Thoracic aorta (tissue), 2 donors: ENCODE results near the gene ARL14EP. TPM values are rescaled to one million over a fixed set of nuclear protein-coding genes. Genes with fewer than 3 reads are reported as not detected.

Experiments
- ATAC-seq: fragments of 150-250 bp; one replicate; pipeline ENCODE4 v1.8.0; 2017; ENCODE audit warnings: low read depth; ENCODE audit not compliant: insufficient number of reproducible peaks, low FRiP score
- DNase-seq: peaks from one replicate; pipeline ENCODE4 v3.0.0-alpha.2; 2020; ENCODE audit warnings: low spot score
- H3K27ac ChIP-seq, 2 donors: fragments of 200-600 bp; sonication (generic); 1 replicate in 1 of 2; 2 replicates in 1 of 2; pipeline ENCODE4 v1.5.1; 2016; ENCODE audit warnings: mild to moderate bottlenecking in 2 of 2, moderate library complexity in 2 of 2
- H3K27me3 ChIP-seq: fragments of 200-600 bp; sonication (generic); replicated peaks from 2 replicates; pipeline ENCODE4 v1.6.0; 2016; ENCODE audit warnings: mild to moderate bottlenecking; ENCODE audit not compliant: insufficient read depth
- H3K36me3 ChIP-seq: fragments of 200-600 bp; sonication (generic); one replicate; pipeline ENCODE4 v1.5.1; 2016
- H3K4me1 ChIP-seq, 2 donors: fragments of 200-600 bp; sonication (generic); 1 replicate in 1 of 2; 2 replicates in 1 of 2; pipeline versions ENCODE4 v1.5.1 to v1.6.0; 2016; ENCODE audit warnings: low read depth in 2 of 2, mild to moderate bottlenecking in 1 of 2; ENCODE audit not compliant: control insufficient read depth in 1 of 2
- H3K4me3 ChIP-seq: fragments of 200-600 bp; sonication (generic); 2 replicates; pipeline ENCODE4 v1.5.1; 2016; ENCODE audit warnings: mild to moderate bottlenecking
- H3K9me3 ChIP-seq: fragments of 200-600 bp; sonication (generic); 2 replicates; pipeline ENCODE4 v1.5.1; 2016
- total RNA-seq, 2 donors: library from RNA; depleted of rRNA; stranded (reverse); fragments of >200 nt; gene quantifications; one replicate each; pipeline versions ENCODE4 v1.1.0 to v1.2.3, GENCODE V29; 2016
- TF ChIP-seq, protein P1 (sequence below): fragments of 200-600 bp; sonication (generic); IDR thresholded peaks from one replicate; pipeline ENCODE4 v1.5.1; 2019; ENCODE audit warnings: antibody characterized with exemption

ARL14EP gene
- total RNA-seq, 2 donors from 2014 or later, result 16.7 to 24.6 TPM

GRCh38 chr11:30326114-30326778, 3.3 kb downstream of the ARL14EP start:
- H3K27me3 ChIP-seq, result no peaks in the 10 kb centered on the region
- H3K4me1 ChIP-seq, result peaks cover 10 to 41% of the 10 kb centered on the region in 2 donors
- no peaks in the 10 kb centered on the region for H3K9me3 ChIP-seq
- no peak overlapping the region for H3K27ac ChIP-seq
- H3K4me3 ChIP-seq, result no peak overlapping the region
- ATAC-seq (no peak), DNase-seq (no peak)
- H3K36me3 ChIP-seq, result no peaks in the 10 kb centered on the region
- TF ChIP-seq, protein P1, sequence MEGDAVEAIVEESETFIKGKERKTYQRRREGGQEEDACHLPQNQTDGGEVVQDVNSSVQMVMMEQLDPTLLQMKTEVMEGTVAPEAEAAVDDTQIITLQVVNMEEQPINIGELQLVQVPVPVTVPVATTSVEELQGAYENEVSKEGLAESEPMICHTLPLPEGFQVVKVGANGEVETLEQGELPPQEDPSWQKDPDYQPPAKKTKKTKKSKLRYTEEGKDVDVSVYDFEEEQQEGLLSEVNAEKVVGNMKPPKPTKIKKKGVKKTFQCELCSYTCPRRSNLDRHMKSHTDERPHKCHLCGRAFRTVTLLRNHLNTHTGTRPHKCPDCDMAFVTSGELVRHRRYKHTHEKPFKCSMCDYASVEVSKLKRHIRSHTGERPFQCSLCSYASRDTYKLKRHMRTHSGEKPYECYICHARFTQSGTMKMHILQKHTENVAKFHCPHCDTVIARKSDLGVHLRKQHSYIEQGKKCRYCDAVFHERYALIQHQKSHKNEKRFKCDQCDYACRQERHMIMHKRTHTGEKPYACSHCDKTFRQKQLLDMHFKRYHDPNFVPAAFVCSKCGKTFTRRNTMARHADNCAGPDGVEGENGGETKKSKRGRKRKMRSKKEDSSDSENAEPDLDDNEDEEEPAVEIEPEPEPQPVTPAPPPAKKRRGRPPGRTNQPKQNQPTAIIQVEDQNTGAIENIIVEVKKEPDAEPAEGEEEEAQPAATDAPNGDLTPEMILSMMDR, result no peak

DNA sequence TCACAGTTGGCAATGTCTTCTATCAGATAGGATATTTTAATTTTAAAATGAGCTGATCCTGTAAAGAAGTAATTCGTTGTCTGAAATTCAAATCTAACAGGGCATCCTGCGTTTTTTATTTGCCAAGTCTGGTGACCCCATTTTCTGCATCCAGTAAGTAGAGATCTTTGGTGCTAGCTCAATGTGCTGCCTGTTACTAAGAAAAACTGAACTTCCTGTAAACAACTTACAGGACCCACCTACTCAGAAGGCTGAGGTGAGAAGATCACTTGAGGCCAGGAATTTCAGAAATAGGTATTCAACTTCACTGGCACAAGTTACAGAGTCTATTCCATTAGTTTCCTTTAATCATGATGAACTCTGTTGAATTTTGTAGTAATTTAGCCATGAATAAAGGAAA, 4.0 kb downstream of the ARL14EP start:
- no peak overlapping the region for H3K27ac ChIP-seq
- TF ChIP-seq, protein P1, result no peak
- no peak overlapping the region for H3K4me3 ChIP-seq

DNA sequence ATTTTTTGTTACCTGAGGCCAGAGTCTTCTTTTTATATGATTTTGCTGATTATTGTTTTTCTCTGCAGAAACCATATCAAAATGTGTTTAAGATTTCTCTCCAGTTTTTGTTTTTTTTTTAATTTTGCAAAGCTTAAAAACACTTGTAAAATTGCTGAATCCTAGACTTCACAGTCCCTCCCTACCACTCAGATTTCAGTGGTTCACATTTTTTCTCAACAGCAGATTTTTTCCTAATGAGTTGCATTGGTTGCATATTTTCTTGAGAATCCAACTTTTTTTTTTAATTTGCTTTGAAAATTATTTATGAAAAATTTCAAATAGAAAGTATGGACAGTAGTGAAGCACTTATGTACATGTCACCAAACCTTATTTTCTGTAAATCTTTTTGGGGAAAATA, 5.8 kb downstream of the ARL14EP start:
- ATAC-seq (no peak), DNase-seq (no peak)
- H3K9me3 ChIP-seq, result no peaks in the 10 kb centered on the region
- no peak overlapping the region for H3K27ac ChIP-seq
- peaks cover 10 to 35% of the 10 kb centered on the region in 2 donors for H3K4me1 ChIP-seq
- no peaks in the 10 kb centered on the region for H3K36me3 ChIP-seq
- H3K27me3 ChIP-seq, result no peaks in the 10 kb centered on the region
- H3K4me3 ChIP-seq, result no peak overlapping the region
- TF ChIP-seq, protein P1, result no peak

More for the DNA sequence above, 4.0 kb downstream of the ARL14EP start:
- Histone ChIP-seq H3K4me1 (peaks cover 10 to 41% of the 10 kb centered on the region in 2 donors), H3K27me3 (no peaks in the 10 kb centered on the region), H3K36me3 (no peaks in the 10 kb centered on the region), H3K9me3 (no peaks in the 10 kb centered on the region)
- DNase-seq, result no peak
- ATAC-seq, result no peak

DNA sequence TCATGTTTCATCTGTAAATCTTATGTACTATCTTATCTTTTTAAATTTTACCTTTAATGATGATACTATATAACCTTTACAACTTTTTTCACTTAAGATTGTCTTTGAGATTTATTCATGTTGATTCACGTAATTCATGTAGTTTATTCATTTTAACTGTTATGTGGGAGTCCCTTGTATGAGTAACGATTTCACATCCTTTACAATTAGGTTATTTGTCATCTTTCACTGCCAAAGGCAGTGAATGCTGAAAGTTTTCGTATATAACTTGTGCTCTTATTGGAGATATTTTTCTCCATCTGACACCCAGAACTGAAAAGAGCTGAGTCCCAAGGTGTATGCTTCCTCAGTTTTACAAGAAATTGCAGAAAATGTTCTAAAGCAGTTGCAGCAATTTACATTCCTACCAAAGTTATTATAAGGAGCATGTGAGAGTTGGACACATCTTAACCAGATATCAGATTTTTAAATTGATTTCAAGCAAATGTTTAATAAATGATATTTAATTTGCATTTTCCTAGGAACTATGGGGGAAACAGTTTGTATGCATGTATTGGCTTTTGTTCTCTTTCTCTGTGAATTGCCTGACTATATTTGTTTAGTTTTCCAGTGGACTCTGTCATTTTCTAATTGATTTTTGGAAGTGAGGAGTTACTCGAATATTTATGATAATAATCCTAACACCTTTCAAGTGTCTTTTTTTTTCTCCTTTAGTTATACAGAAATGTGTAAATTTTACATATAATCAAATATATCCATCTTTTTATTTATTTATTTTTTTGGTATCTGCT, 6.4 kb downstream of the ARL14EP start:
- DNase-seq (no peak), ATAC-seq (no peak)
- no peak overlapping the region for H3K27ac ChIP-seq
- TF ChIP-seq, protein P1, result no peak
- no peaks in the 10 kb centered on the region for H3K27me3 ChIP-seq
- H3K36me3 ChIP-seq, result peaks cover 2% of the 10 kb centered on the region
- H3K4me1 ChIP-seq, result peaks cover 7 to 28% of the 10 kb centered on the region in 2 donors
- H3K4me3 ChIP-seq, result no peak overlapping the region
- H3K9me3 ChIP-seq, result no peaks in the 10 kb centered on the region

DNA sequence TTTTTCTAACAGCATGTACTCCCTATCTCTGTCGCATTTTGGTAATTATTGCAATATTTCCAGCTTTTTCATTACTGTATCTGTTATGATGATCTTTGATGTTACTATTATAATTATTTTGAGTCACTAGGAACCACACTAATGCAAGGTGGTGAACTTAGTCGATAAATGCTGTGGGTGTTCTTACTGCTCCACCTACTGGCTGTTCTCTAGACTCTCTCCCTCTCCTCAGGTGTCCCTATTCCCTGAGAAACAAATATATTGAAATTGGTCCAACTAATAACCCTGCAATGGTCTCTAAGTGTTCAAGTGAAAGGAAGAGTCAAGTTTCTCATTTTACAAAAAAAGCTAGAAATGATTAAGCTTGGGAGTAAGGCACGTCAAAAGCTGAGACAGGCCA, 10.5 kb downstream of the ARL14EP start:
- Histone ChIP-seq H3K4me1 (peaks cover 0 to 7% of the 10 kb centered on the region in 2 donors), H3K36me3 (peaks cover 19% of the 10 kb centered on the region), H3K4me3 (no peak overlapping the region), H3K27ac (no peak overlapping the region), H3K27me3 (no peaks in the 10 kb centered on the region), H3K9me3 (no peaks in the 10 kb centered on the region)
- no peak for ATAC-seq
- DNase-seq, result no peak
- TF ChIP-seq, protein P1, result no peak
